GM19099 (cell line): Measurements from ENCODE around the gene TSPAN33.

Experiments
- POLR2A ChIP-seq: IDR thresholded peaks from 3 replicates; pipeline ENCODE4 v1.6.1; 2011; ENCODE audit warnings: low read depth; ENCODE audit not compliant: insufficient read length; ENCODE audit errors: extremely low read depth

The TSPAN33 gene

DNA sequence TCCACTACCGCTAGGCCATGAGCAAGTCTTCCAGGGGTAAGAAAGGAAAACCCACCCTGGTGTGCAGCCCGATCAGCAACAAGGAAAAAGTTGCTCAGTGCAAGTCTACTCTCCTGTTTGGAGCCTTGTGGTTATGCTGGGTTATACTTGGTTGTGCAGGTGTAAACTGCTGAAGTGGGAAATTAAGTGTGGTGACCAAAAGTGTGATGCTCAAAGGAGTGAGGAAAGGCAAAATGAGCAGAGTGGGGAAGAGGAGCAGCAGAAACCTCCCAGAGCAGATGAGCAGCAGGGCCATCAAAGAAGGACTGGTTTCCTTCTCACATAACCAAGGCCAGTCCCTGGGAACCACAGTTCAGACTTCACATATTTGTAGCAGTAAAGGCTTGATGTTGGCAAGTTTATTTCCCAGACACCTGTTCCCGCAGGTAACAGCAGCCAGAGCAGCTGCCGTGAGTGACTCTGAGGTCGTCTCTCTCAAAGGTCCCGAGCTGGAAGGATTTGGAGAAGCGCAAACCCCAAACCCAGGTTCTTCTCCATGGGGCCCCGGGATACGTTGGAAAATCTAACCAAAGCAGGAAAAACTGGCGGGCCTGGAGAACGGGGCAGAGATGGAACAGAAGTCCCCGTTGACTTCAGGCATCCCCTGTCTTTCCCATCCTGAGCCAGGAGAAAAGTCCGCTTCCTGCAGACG lies 43.3 kb downstream of the TSPAN33 start:
- no peak for TF ChIP-seq POLR2A

DNA sequence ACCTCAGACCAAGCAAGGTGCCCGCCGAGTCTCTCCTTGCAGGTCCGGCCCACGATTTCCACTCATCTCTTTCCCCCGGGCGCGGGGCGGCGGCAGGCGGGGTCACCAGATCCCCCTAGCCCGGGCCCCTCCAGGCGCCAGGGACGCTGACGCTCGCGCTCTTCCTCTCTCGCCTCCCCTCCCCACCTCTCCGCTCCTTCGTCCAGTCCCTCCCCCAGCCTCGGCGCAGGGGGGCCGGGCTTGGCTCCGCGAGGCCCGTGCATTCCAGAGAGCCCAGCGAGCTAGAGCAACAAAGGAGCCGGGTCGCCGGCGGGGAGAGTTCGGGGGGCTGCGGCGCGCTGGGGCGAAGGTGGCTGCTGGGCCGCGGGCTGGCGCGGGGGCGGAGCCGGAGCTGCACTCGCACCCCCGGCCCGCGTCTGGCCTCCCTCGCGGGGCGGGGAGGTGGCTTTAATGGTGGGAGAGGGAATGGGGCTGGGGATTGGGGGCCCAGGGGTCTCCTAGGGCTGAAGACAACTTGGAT lies 43.9 kb downstream of the TSPAN33 start, which contains the start of gene SMO:
SMO (plus strand) TSS at position 262 of the 520 bp plus-strand sequence. CDS start 519 bp downstream, outside the sequence.
- no peak for TF ChIP-seq POLR2A

DNA sequence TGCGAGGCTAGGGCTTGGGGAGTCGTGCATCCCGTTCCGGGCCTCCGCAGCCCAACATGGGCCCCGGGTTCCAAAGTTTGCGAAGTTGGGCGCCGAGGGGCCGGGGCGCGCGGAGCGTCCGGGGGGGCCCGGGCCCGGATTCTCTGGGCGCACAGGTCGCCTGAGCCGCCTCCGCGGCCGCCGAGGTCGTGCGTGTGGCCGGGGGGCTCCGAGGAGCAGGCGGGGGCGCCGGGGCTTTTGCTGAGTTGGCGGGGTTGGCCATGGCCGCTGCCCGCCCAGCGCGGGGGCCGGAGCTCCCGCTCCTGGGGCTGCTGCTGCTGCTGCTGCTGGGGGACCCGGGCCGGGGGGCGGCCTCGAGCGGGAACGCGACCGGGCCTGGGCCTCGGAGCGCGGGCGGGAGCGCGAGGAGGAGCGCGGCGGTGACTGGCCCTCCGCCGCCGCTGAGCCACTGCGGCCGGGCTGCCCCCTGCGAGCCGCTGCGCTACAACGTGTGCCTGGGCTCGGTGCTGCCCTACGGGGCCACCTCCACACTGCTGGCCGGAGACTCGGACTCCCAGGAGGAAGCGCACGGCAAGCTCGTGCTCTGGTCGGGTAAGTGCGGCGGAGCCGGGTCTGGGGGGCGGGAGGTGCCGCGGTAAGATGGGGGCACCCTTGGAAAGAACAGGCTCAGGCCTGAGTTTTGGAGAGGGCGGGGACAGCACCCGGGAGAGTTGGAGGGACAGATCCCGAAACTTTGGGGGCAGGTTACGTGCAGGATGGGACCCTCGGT lies 44.6 kb downstream of the TSPAN33 start:
- no peak for TF ChIP-seq POLR2A

DNA sequence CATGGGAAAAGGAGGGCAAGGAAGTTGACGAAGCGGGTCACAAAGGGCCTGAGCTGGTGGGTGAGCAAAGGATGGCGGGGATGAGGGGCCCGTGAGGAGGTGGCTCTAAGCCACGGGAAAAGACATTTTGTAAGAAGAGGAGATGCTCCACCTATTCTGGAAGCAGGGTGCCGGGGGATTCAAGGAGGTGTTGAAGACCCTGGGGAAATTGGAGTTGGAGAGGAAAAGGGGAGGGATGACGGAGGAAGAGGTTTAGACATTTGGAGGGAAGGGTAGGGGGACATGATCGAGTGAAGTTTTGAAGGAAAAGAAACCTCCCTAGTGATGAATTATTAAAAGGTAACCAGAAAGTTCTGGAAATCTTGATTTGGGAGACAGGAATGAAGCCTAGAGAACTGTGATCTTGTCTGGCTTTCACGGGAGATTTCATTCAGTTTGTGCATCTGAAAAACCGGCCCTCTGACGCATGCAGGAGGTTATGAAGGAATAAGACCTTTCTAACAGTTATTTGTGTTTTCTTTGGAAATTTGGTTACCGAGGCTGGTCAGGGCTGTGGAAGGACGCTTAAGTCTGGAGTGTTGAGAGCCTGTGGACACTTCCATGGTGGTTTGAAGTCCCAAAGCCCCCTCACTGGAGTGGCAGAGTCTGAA lies 45.3 kb downstream of the TSPAN33 start:
- no peak for TF ChIP-seq POLR2A

DNA sequence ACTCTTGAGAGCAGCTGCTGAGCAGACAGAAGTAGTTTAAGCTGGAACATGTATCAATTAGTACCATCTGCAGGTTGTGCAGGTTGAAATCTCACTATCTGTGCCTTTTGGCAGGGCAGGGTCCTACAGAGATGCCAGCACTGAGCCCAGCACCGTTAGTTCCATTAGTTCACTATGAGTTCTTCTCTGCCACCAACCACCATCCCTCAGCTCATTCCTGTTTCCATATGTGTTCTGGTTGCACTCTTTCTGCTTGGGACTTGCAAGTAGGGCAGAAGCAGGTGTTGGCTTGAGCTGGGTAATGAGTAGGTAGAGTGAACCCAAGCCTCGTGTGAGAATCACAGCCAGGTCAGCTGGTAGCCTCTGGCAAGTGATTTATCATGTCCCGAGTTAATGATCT lies 46.8 kb downstream of the TSPAN33 start:
- TF ChIP-seq POLR2A = no peak

DNA sequence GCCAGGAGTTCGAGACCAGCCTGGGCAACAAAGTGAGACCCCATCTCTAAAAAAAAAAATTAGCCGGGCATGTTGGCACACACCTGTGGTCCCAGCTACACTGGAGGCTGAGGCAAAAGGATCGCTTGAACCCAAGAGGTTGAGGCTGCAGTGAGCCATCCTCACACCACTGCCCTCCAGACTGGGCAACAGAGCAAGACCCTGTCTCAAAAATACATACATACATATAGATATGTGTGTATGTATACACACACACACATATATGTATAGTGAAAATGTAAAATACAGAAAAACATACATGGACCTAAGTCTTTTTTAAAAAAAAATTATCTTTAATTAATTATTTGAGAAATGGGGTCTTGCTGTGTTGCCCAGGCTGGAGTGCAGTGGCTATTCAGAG lies 49.4 kb downstream of the TSPAN33 start:
- TF ChIP-seq POLR2A = no peak

DNA sequence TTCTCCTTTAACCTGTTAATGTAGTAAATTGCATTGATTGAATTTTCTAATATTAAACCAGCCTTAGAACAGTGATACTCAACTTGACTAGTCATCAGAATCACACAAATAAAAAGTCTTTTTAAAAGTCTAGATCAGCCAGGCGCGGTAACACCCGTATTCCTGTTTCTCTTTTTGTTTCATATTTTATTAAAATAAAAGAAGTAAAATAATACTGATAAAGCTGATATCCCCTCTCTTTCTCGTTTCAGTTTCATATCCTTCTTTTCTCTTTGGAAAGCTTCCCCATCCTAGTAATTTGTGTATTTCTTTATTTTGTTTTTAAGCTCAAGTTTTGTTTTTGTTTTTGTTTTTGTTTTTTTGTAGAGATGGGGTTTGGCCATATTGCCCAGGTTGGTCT lies 53.3 kb downstream of the TSPAN33 start:
- TF ChIP-seq POLR2A = no peak

DNA sequence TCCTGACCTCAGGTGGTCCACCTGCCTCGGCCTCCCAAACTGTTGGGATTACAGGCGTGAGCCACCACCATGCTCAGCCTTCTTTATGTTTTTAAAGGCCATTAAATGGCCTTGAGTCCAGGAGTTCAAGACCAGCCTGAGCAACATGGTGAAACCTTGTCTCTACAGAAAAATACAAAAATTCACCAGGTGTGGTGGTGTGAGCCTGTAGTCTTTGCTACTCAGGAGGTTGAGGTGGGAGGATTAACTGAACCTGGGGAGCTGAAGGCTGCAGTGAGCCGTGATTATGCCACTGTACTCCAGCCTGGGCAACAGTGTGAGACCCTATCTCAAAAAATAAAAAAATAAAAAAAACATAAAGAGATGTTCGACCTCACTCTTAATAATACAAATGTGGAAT lies 54.9 kb downstream of the TSPAN33 start:
- no peak for TF ChIP-seq POLR2A

DNA sequence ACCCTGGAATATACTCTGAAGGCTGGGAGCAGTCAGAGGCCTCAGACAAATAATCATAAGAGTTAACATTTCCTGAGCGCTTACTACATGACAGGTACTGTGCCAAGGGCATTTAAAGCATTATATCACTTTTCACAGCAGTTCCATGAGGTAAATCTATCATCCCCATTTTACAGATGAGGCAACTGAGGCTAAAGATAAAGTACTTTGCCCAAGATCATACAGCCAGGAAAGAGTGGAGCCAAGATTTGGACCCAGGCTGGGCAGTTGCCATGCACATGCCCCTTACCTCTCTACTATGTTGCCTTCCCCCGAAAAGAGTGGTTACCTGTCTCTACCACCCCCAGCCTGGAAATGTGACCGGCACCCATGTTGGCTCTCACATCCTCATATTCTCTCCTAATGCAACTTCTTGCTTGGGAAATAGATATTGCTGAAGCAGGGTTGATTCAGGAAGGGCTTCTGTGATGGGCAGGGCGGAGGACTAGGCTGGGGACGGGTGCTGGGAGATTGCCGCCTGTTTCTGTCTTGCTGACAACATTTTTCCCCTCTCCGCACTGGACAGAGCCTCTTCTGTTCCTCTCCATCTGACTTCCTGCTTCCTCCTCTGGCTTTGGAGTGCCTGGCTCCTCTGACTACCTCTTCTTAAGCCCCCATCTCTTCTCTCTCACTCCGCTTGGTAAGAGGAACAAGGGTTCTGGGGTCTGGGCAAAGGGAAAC lies 57.7 kb downstream of the TSPAN33 start:
- no peak for TF ChIP-seq POLR2A

DNA sequence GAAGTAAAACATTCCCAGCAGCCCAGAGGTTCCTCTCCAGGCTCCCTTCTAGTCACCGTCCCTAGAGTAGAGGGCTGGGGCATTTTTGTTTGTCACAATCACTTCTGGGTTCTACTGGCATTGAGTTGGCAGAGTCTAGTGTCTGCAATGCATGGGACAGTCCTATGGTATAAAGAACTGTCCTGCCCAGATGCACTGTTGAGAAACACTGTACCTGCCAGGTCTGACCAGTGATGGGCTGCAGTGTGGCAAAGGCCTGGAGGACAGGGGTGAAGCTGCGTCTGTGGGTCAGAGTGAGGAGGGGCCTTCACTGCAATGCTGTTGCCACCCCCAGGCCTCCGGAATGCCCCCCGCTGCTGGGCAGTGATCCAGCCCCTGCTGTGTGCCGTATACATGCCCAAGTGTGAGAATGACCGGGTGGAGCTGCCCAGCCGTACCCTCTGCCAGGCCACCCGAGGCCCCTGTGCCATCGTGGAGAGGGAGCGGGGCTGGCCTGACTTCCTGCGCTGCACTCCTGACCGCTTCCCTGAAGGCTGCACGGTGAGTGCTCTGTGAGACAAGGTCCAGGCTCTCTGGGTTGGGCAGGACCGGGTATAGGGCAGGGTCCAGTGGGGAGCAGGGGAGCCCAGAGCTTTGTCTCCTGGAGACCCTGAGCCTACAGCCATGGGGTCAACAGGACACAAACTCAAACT lies 58.7 kb downstream of the TSPAN33 start:
- no peak for TF ChIP-seq POLR2A

DNA sequence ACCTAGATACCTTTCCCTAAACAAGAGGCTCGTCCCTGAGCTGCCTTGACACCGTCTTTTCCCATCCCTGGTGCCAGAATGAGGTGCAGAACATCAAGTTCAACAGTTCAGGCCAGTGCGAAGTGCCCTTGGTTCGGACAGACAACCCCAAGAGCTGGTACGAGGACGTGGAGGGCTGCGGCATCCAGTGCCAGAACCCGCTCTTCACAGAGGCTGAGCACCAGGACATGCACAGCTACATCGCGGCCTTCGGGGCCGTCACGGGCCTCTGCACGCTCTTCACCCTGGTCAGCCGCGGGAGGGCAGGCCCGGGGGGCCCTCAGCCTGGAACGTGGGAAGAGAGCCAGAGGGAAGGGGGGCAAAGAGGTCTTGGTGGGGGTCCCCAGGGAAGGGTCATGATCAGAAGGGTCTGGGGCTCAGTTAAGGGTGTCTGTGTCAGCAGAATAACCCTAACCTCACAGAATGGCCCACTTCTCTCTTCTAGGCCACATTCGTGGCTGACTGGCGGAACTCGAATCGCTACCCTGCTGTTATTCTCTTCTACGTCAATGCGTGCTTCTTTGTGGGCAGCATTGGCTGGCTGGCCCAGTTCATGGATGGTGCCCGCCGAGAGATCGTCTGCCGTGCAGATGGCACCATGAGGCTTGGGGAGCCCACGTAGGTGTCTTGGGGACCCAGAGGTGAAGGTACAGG lies 60.8 kb downstream of the TSPAN33 start:
- TF ChIP-seq POLR2A = no peak

DNA sequence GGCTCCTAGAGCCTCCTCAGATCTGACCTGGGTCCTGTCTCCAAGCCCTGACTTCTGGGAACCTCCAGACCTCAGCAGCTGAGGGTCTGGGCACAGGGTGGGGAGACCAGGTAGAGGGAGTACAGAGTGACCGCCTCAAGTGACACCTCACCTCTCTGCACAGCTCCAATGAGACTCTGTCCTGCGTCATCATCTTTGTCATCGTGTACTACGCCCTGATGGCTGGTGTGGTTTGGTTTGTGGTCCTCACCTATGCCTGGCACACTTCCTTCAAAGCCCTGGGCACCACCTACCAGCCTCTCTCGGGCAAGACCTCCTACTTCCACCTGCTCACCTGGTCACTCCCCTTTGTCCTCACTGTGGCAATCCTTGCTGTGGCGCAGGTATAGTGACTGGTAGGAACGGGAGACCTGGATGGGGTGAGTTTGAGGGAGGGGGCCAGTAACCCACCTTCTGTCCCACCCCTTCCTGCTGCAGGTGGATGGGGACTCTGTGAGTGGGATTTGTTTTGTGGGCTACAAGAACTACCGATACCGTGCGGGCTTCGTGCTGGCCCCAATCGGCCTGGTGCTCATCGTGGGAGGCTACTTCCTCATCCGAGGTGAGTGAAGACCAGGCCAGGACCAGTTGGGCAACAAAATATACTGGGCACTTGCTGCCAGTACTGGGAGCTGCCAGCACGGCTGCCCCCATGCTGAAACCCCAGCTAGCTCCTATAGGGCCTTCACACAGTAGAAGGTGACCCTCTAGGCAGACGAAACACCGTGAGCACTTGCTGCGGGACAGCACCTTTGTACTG lies 61.7 kb downstream of the TSPAN33 start:
- TF ChIP-seq POLR2A = no peak

DNA sequence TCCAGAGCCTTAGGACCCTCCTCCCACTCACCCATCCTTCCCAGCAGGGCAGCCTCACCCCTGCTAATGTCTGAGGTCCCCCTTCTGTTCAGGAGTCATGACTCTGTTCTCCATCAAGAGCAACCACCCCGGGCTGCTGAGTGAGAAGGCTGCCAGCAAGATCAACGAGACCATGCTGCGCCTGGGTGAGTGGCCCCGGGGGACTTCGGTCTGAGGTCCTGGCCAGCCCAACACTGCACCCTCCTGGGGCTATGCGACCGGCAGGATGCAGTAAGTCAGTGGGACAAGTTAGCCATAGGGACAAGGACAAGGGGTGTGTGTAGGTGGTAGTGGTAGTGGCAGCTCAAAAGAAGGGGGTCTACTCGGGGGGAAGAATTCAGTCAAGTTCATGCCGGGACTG lies 64.2 kb downstream of the TSPAN33 start:
- no peak for TF ChIP-seq POLR2A
